Lower leg skin (tissue), 4 donors: ENCODE results near the gene RAB11FIP5. TPM values are rescaled to one million over a fixed set of nuclear protein-coding genes. Genes with fewer than 3 reads are reported as not detected.

Experiments used
- DNase-seq, 2 donors: peaks; one replicate each; pipeline ENCODE4 v3.0.0-alpha.2; 2019; ENCODE audit warnings: low spot score in 2 of 2
- H3K4me3 ChIP-seq: fragments of 200-600 bp; sonication (generic); 2 replicates; pipeline ENCODE4 v1.5.1; 2017; ENCODE audit warnings: mild to moderate bottlenecking, low read depth; ENCODE audit not compliant: poor library complexity, severe bottlenecking
- POLR2A ChIP-seq, 2 donors: fragments of 450-650 bp; IDR thresholded peaks; one replicate each; pipeline ENCODE4 v1.6.1; 2016 to 2017; ENCODE audit warnings: antibody characterized with exemption in 2 of 2, mild to moderate bottlenecking in 1 of 2, moderate library complexity in 1 of 2
- WGBS, 2 donors: methylation state at CpG; one replicate each; pipeline ENCODE4 v1.1.5; 2018; 5-methylcytosine and 5-hydroxymethylcytosine counted together
- intact Hi-C: fragments of 100-400 bp; cut with DNase I; formaldehyde crosslinking; loops from one replicate; pipeline ENCODE4 v1.15.0; 2023; ENCODE audit warnings: low total_unique reads
- total RNA-seq, 4 donors: library from RNA; depleted of rRNA; stranded (reverse); fragments of >200 nt; gene quantifications; one replicate each; pipeline ENCODE4 v1.1.0, GENCODE V29; 2016
- TF ChIP-seq, protein P1 (sequence below), 3 donors: fragments of 450-650 bp; IDR thresholded peaks; one replicate each; pipeline ENCODE4 v1.5.1; 2016; ENCODE audit warnings: antibody characterized with exemption in 3 of 3, mild to moderate bottlenecking in 3 of 3, moderate library complexity in 2 of 3

The RAB11FIP5 gene, protein sequence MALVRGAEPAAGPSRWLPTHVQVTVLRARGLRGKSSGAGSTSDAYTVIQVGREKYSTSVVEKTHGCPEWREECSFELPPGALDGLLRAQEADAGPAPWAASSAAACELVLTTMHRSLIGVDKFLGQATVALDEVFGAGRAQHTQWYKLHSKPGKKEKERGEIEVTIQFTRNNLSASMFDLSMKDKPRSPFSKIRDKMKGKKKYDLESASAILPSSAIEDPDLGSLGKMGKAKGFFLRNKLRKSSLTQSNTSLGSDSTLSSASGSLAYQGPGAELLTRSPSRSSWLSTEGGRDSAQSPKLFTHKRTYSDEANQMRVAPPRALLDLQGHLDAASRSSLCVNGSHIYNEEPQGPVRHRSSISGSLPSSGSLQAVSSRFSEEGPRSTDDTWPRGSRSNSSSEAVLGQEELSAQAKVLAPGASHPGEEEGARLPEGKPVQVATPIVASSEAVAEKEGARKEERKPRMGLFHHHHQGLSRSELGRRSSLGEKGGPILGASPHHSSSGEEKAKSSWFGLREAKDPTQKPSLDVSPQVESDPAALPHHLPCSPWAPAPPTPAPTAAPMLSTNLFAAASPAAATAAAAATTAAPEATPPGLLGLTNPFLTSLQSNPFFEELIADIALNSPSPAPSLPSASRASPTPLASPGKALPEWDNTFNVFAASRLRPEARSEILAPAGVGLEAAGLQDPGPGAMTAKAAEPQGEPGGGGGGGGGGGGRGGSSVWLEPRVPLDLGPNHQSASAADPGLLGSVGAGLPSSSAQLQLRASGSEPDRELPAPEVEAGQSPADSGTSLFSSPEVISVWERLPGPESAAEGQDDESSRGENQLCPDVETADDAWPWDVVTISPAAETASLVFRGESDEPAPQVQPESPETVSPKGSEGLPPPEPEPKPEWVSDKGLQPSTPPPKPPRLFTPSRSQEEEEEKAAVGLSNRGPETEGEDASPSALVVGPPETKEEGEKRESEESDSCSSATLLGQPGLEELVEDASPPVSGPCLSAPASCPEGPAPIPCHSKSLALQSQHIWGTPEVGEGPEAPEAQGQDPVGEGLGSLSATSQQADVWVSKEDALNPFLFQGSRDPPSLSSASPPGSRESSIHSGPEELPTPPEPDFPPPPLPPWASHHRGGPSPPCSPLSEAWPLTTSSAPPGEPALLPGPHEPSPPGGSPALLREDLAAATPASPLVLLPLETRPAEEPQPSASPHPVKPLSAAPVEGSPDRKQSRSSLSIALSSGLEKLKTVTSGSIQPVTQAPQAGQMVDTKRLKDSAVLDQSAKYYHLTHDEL (N-terminal part only)
- total RNA-seq = 10 to 100 TPM; 35.7 to 43.7 (median 42.0) TPM

DNA sequence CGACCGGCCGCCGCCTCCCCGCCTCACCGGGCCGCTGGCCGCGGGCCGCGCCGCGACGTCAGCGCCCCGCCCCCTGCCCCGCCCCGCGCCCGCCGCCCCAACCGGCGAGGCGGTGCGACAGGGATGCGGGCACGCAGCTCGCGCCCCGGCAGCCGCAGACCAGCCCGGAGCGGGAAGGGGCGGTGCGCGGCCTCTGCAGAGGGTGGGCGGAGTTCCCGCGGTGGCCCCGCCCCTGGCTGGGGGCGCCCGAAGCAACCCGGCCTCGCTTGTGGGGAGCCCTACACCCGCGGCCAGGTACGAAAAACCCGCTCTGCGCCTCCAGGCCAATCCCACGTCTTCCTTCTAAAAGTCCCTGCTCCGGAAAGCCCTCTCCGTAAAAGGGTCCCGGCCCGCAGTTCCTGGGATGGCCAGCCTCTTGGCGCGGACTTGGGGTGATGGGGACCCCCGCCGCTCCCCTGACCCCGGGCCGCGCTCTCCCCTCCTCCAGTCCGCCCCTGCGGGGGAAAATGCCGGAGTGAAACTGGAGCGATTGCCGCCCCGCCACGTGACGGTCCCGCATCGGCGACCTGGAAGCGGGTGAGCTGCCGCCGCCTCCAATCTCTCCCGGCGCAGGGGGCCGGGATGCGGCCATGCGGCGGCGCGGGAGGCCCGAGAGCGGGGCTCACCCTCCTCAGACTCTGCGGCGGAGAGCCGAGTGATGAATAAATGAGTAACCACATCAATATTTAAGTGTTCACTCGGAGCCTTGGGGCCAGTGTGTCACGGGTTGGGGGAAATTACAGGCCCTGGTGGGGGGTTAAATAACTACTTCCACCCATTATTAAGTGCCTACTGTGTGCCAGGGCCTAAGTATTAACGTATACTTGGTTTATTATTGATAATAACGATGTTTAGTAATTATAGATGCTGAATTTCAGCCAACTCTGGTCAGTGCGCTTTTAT is at the start of gene RAB11FIP5:
TSS of gene RAB11FIP5 (minus strand) at position 36 of the 942 bp plus-strand sequence. CDS start 171 bp downstream, outside the sequence.
- intact Hi-C loops = no loop called here

DNA sequence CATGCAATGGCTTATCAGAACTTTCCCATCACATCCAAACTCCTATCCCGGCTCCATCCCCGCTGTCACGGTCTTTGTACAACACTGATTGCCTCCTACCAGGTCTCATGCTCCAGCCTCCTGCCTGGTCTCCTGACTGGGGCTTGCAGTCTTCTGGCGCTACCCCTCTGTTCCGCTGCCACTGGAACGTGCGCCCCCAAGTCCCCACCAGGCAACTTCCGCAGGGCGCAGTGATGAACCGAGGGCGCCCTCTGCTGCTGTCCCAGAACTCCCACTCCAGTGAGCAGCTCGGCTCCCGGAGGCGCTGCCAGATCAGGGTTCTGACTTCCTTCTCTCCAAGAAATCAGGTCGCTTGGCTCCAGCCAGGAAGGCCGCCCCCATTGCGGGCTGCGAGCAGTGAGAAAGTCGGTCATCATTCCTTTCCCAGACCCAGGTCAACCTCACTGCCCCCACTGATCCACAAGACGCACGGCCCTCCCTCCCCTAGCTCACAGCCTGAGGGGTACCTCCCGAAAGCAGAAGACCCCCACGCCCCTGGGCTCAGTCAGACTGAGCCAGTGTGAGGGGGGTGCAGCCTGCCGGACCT is 43.9 kb upstream of the RAB11FIP5 start:
- intact Hi-C loops = no loop called here
- peak in 1 of 2 donors; percentile 94 for DNase-seq
- 11 to 14% methylated on average over 23 to 24 of the region's 24 CpGs for WGBS, 2 donors
- TF ChIP-seq, protein P1, sequence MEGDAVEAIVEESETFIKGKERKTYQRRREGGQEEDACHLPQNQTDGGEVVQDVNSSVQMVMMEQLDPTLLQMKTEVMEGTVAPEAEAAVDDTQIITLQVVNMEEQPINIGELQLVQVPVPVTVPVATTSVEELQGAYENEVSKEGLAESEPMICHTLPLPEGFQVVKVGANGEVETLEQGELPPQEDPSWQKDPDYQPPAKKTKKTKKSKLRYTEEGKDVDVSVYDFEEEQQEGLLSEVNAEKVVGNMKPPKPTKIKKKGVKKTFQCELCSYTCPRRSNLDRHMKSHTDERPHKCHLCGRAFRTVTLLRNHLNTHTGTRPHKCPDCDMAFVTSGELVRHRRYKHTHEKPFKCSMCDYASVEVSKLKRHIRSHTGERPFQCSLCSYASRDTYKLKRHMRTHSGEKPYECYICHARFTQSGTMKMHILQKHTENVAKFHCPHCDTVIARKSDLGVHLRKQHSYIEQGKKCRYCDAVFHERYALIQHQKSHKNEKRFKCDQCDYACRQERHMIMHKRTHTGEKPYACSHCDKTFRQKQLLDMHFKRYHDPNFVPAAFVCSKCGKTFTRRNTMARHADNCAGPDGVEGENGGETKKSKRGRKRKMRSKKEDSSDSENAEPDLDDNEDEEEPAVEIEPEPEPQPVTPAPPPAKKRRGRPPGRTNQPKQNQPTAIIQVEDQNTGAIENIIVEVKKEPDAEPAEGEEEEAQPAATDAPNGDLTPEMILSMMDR (IDR thresholded peaks at IDR 0.05) = no peak
- no peak for TF ChIP-seq POLR2A (IDR thresholded peaks at IDR 0.05)
- no peak overlapping the region for H3K4me3 ChIP-seq

More for the DNA sequence above, at the start of gene RAB11FIP5:
- TF ChIP-seq, protein P1 (IDR thresholded peaks at IDR 0.05) = no peak
- no peak for TF ChIP-seq POLR2A (IDR thresholded peaks at IDR 0.05)
- 1 to 4% methylated on average over 14 to 75 of the region's 93 CpGs for whole genome bisulfite sequencing, 2 donors
- peak within 1 kb of the TSS; percentile 77 for H3K4me3 ChIP-seq
- peak; percentile 41 to 93 for DNase-seq

DNA sequence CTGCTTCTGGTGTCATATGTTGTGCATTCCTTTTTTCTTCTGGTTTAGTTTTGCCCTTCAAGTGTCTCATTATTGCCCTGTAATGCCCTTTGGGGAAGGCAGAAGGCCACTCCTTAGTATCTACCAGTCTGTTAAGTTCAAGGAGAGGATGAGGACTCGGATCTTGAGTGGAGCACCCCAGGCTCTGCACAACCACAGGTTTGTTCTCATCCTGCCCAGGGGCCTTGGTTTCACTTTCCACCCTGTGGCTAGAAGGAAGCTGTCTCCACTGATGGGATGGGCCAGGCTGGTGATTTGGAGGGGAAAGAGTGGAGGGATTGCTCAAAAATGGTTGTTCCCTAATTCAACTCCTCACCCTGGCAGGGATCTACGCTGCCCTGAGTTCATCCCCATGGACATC is 30.2 kb upstream of the RAB11FIP5 start:
- no peak for TF ChIP-seq POLR2A (IDR thresholded peaks at IDR 0.05)
- TF ChIP-seq, protein P1 (IDR thresholded peaks at IDR 0.05) = no peak
- no peak for DNase-seq
- intact Hi-C loops = no loop called here
- no peak overlapping the region for H3K4me3 ChIP-seq
- whole genome bisulfite sequencing, 2 donors = 77 to 100% methylated on average over 2 of the region's 2 CpGs

DNA sequence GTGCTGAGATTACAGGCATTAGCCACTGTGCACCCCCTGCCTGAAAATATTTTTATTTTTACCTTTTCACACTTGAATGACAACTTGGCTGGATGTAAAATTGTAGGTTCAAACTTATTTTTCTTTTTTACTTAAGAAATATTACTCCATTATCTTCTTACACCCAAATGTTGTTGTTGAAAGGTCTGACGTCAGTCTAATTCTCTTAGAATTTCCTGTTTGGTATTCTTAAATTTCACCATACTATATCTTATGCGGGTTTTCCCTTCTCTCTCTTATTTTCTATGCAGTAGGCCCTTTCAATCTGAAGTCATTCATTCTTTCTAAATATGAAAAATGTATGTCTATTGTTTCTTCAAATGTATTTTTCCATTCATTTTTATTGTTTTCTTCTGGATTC is 29.1 kb upstream of the RAB11FIP5 start:
- intact Hi-C loops = no loop called here
- DNase-seq = no peak
- TF ChIP-seq, protein P1 (IDR thresholded peaks at IDR 0.05) = no peak
- no peak for TF ChIP-seq POLR2A (IDR thresholded peaks at IDR 0.05)
- H3K4me3 ChIP-seq = no peak overlapping the region
- 92 to 93% methylated on average over 2 of the region's 2 CpGs for WGBS, 2 donors
